GM23248 (cell line): ENCODE data around the gene CTNNA2.

Experiments used
- EZH2 ChIP-seq: fragments of 200-600 bp; sonication (generic); IDR thresholded peaks from 2 replicates; pipeline ENCODE4 v1.6.1; 2018; ENCODE audit warnings: antibody characterized with exemption, mild to moderate bottlenecking; ENCODE audit not compliant: insufficient read depth, poor library complexity, severe bottlenecking
- EZH2phosphoT487 ChIP-seq: fragments of 200-600 bp; sonication (generic); IDR thresholded peaks from 2 replicates; pipeline ENCODE4 v1.6.1; 2018; ENCODE audit warnings: antibody characterized with exemption, moderate library complexity, mild to moderate bottlenecking, low read depth; ENCODE audit not compliant: insufficient read depth

- no peak for TF ChIP-seq EZH2
- no peak for TF ChIP-seq EZH2phosphoT487
Observed at GRCh38 chr2:80361904-80362303, 849.1 kb downstream of the CTNNA2 start.
